OCI-LY3 (cell line): ENCODE measurements around the gene THSD7B.

ENCODE experiments used
- H2AFZ ChIP-seq: fragments of 200-600, 300-600 bp; shearing (Covaris generic); 2 replicates; pipeline ENCODE4 v1.6.0; 2014; ENCODE audit warnings: antibody characterized with exemption, low read depth, low read length
- H3K27ac ChIP-seq: fragments of 200-600, 300-600 bp; sonication (generic); 2 replicates; pipeline ENCODE4 v1.5.1; 2014; ENCODE audit warnings: mild to moderate bottlenecking, low read length, moderate library complexity, mixed read lengths
- H3K27me3 ChIP-seq: fragments of 200-600, 300-600 bp; sonication (generic); 2 replicates; pipeline ENCODE4 v1.6.1; 2014; ENCODE audit warnings: low read depth, low read length, mixed read lengths
- H3K36me3 ChIP-seq: fragments of 200-600, 300-600 bp; sonication (generic); replicated peaks from 2 replicates; pipeline ENCODE3; 2014; ENCODE audit warnings: low read depth, low read length, mixed read lengths
- H3K4me1 ChIP-seq: fragments of 300-600, 200-600 bp; sonication (generic); 2 replicates; pipeline ENCODE4 v1.6.1; 2014; ENCODE audit warnings: low read length, mixed read lengths
- H3K4me2 ChIP-seq: fragments of 200-600, 300-600 bp; sonication (generic); 2 replicates; pipeline ENCODE4 v1.6.1; 2014; ENCODE audit warnings: low read length, mixed read lengths
- H3K4me3 ChIP-seq: fragments of 300-600, 200-600 bp; sonication (generic); 2 replicates; pipeline ENCODE4 v1.5.1; 2014; ENCODE audit warnings: antibody characterized with exemption, mild to moderate bottlenecking, low read length, moderate library complexity
- H3K79me2 ChIP-seq: fragments of 300-600, 200-600 bp; shearing (Covaris generic); 2 replicates; pipeline ENCODE4 v1.6.1; 2014; ENCODE audit warnings: mild to moderate bottlenecking, low read length, mixed read lengths
- H3K9ac ChIP-seq: fragments of 300-600, 200-600 bp; shearing (Covaris generic); 2 replicates; pipeline ENCODE4 v1.6.0; 2014; ENCODE audit warnings: mild to moderate bottlenecking, low read length, moderate library complexity
- H3K9me3 ChIP-seq: fragments of 200-600, 300-600 bp; shearing (Covaris generic); 2 replicates; pipeline ENCODE4 v1.6.1; 2014; ENCODE audit warnings: low read length, mixed read lengths; ENCODE audit not compliant: insufficient read depth
- H4K20me1 ChIP-seq: fragments of 200-600, 300-600 bp; sonication (generic); 2 replicates; pipeline ENCODE4 v1.6.1; 2016; ENCODE audit warnings: low read length, mixed read lengths; ENCODE audit not compliant: insufficient read depth
- EZH2phosphoT487 ChIP-seq: fragments of 200-600 bp; shearing (Covaris generic); IDR thresholded peaks from 2 replicates; pipeline ENCODE4 v1.6.1; 2018; ENCODE audit warnings: antibody characterized with exemption, mixed run types, low read depth
- TF ChIP-seq, protein P1 (sequence below): fragments of 200-600, 300-600 bp; sonication (generic); IDR thresholded peaks from 2 replicates; pipeline ENCODE4 v1.5.1; 2014; ENCODE audit warnings: antibody characterized with exemption, low read length, low read depth

Gene THSD7B

GRCh38 chr2:137721733-137722132, 956.4 kb downstream of the THSD7B start:
- TF ChIP-seq, protein P1, sequence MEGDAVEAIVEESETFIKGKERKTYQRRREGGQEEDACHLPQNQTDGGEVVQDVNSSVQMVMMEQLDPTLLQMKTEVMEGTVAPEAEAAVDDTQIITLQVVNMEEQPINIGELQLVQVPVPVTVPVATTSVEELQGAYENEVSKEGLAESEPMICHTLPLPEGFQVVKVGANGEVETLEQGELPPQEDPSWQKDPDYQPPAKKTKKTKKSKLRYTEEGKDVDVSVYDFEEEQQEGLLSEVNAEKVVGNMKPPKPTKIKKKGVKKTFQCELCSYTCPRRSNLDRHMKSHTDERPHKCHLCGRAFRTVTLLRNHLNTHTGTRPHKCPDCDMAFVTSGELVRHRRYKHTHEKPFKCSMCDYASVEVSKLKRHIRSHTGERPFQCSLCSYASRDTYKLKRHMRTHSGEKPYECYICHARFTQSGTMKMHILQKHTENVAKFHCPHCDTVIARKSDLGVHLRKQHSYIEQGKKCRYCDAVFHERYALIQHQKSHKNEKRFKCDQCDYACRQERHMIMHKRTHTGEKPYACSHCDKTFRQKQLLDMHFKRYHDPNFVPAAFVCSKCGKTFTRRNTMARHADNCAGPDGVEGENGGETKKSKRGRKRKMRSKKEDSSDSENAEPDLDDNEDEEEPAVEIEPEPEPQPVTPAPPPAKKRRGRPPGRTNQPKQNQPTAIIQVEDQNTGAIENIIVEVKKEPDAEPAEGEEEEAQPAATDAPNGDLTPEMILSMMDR: no peak
- TF ChIP-seq EZH2phosphoT487: no peak
- H3K4me3 ChIP-seq: no peak overlapping the region
- no peaks in the 10 kb centered on the region for H3K27me3 ChIP-seq
- no peaks in the 10 kb centered on the region for H3K4me1 ChIP-seq
- H3K79me2 ChIP-seq: no peaks in the 10 kb centered on the region
- H3K36me3 ChIP-seq: no peaks in the 10 kb centered on the region
- H3K27ac ChIP-seq: no peak overlapping the region
- no peaks in the 10 kb centered on the region for H4K20me1 ChIP-seq
- H3K9ac ChIP-seq: no peak overlapping the region
- H3K9me3 ChIP-seq: no peaks in the 10 kb centered on the region
- H2AFZ ChIP-seq: no peak overlapping the region
- no peak overlapping the region for H3K4me2 ChIP-seq

DNA sequence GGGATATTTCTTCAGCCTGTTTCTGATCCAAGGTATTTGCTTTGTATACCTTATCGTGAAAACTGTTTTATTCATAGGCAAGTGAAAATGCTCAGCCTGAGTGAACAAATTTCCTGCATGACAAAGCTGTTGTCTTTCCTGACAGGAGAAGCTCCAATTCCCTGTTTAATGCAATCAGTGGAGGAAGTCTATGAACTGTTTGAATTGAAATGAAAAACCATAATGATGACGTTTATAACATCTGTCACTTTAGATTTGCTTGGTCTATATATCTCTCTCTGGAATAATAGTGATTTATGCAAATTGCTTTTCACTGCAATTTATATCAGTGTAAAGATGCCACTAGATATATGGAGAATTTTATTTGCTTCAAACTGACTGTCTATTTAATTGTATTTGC, 959.6 kb downstream of the THSD7B start:
- no peak overlapping the region for H3K9ac ChIP-seq
- no peaks in the 10 kb centered on the region for H4K20me1 ChIP-seq
- no peak overlapping the region for H2AFZ ChIP-seq
- no peak overlapping the region for H3K4me3 ChIP-seq
- H3K27ac ChIP-seq: no peak overlapping the region
- H3K79me2 ChIP-seq: no peaks in the 10 kb centered on the region
- no peaks in the 10 kb centered on the region for H3K27me3 ChIP-seq
- no peaks in the 10 kb centered on the region for H3K4me1 ChIP-seq
- TF ChIP-seq EZH2phosphoT487: no peak
- TF ChIP-seq, protein P1: no peak
- no peaks in the 10 kb centered on the region for H3K9me3 ChIP-seq
- no peak overlapping the region for H3K4me2 ChIP-seq
- H3K36me3 ChIP-seq: no peaks in the 10 kb centered on the region
